UCSD-AML1 (cell line): Measurements from ENCODE around the gene MIAT.
"Not testable (repeated sequence)": the region's sequence is repeated elsewhere in the genome, so short reads cannot be mapped to it uniquely, and the experiment has no call there.

ENCODE experiments used
- DNase-seq: peaks from one replicate; lab custom pipeline; 2025; ENCODE audit not compliant: unreplicated experiment; lab: John Stamatoyannopoulos, UW

Gene MIAT

DNA sequence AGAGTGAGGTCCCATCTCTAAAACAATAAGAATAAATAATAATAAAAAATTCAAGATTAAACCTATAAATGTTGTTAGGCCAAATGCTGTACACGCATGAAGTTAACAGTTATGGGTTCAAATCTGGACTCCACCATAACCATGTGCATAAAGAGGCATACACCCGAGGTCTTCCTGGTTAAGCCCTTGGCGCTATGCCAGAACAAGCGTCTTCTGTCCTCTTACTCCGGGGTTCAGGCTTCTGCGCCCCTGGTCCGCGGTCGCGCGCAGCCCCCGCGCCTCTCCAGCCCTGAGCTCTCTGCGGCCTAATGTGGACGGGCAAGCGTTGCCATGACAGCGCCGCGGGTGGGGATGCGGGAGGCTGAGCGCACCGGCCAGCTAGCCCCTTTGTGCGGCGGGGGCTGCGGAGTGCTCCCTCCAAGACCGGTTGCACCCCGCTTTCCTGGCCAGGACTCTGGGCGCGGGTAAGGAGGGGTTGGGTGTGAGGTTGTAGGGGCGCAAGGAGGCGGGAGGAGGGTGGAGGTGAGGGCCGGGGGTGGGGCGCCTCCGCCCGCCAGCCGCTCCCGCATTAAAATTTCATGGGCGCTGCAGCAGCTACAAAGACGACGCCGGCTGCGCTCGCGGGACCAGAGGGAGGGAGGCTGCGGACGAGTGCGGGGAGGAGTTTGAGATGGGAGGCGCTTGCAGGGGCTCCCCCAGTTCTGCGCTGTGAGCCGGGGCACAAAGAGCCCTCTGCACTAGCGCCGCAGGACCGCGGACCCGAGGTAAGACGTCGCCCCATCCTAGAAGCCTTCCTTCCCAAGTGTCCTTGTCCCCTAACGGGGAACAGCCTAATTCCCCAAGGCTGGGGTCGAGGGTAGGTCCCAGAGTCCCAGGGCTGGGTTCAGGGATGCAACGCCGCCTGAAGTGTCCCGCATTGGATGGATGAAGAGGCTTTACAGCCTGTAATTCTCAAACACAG lies at the start of gene MIAT:
TSS of gene MIAT (plus strand) at position 698 of the 961 bp plus-strand sequence.
- no peak for DNase-seq

DNA sequence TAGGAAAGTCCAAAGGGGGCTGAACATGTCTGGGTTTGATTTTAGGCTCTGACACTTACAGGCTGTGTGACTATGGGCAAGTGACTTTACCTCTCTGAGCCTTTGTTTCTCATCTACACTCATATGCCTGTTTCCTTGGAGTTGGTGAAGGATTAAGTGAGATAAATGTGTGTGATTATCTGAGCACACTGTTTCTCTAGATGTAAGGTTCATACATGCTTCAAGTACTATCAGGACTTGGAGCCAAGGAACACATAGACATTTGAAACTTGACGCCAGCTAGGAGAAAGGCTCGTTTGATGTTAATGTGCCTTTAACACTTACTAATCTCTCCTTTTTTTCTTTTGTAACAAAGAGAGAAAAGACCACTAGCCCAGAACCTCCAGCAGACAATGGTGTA lies 49.3 kb upstream of the MIAT start:
- no peak for DNase-seq

DNA sequence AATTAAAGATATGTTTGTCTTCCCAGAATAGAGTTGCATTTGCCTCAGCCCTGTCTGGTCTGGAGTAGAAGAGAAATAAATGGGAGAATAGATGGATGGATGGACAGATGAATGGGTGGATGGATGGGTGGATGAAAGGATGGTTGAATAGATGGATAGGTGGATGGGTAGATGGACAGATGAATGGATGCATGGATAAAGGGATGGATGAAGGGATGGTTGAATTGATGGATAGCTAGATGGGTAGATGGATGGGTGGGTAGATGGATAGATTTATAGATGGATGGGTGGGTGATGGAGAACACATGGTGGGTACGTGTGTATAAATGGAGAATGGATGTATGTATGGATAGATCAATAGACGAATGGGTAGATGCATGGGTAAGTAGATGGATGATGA lies 48.1 kb upstream of the MIAT start:
- DNase-seq = no peak

DNA sequence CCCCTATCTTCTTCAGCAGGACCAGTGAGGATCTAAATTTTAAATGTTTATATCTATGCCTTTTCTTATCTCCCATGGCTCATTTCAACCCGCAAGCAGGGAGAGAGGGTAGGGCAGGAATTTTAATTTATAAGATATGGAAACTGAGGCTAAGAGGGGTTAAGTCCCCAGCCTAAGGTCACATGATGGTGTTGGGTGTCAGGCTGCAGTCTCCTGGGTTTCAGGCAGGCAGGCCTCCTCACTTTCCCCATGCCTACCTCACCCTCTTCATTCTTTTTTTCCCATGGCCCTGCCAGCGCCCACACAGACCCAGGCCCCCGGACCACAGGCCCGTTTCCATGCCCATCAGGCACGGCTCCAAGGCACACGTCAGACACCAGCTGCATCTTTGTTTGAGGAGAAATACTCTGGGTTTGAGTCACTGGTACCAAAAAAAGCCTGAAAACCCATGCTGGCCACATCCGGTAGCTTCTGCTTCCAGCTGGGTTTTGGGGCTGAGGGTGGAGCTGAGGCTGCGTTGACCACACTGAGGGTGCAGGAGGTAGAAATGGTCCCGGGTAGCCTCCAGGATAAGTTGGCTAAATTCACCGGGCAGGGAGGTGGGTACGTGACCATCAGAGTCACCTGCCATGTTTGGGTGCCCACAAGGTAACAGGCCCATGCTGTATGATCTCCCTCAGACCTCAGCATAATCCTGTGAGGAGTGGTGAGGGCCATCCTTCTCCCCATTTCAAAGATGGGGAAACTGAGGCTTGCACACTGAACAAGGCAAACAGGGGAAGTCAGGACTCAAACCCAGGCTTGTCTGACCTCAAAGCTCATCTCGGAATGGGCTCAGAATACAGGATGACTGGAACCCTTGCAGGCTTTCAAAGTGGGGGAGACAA lies 47.1 kb upstream of the MIAT start:
- DNase-seq = peak; percentile 39

DNA sequence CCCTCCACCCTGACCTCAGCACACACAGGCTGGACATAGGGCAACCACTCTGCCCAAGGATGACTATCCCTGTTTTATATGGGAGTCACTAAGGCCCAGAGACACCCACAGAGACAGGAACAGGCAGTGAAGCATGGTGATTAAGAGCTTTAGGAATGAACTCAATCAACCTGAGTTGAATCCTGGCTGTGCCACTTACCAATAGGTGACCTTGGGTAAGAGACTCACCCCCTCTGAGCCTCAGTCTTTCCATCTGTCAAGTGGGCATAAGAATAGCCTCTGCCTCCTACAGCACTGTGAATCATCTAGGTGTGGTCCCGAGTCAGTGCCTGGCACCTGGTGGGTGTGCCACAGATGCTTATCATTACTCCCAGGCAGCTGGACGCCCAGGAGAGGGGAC lies 46.4 kb upstream of the MIAT start:
- no peak for DNase-seq

DNA sequence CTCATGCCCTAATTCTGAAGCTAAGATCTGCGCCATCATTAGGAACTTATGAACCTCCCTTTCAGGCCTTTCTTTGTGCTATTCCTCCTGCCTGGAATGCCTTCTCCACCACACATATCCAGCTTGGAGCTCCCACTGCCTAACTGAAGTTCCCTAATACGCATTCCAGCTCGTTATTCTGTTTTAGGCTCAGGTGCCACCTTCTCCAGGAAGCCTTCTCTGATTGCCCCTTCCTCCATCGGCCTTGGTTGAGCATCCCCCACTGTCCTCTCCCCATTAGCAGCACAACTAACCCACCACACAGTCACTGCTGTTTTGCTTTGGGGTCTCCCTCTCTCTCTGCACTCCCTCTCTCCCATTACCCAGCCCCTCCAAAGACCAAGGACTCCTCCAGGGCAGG lies 44.7 kb upstream of the MIAT start:
- DNase-seq = no peak

DNA sequence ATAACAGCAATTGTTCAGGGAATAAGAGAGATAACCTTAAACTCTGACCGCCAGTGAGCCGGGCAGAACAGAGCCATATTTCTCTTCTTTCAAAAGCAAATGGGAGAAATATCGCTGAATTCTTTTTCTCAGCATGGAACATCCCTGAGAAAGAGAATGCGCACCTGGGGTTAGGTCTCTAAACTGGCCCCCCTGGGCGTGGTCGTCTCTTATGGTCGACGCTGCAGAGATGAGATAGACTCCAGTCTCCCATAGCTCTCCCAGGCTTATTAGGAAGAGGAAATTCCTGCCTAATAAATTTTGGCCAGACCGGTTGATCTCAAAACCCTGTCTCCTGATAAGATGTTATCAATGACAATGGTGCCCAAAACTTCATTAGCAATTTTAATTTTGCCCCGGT lies 43.6 kb upstream of the MIAT start:
- not testable (repeated sequence) for DNase-seq

DNA sequence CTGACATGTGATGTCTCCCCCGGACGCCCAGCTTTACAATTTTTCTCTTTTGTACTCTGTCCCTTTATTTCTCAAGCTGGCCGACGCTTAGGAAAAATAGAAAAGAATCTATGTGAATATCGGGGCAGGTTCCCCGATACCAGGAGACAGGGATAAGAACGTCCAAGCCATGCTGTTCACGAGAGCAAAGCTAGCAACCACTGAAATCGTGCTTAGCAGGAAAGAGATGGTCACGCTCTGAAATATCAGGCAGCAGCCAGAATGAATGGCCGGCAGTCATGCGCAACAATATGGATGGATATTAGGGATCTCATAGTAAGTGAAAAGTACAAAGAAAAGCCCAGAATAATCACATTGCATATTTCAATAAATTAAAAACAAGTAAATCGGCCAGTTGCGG lies 43.1 kb upstream of the MIAT start:
- no peak for DNase-seq

DNA sequence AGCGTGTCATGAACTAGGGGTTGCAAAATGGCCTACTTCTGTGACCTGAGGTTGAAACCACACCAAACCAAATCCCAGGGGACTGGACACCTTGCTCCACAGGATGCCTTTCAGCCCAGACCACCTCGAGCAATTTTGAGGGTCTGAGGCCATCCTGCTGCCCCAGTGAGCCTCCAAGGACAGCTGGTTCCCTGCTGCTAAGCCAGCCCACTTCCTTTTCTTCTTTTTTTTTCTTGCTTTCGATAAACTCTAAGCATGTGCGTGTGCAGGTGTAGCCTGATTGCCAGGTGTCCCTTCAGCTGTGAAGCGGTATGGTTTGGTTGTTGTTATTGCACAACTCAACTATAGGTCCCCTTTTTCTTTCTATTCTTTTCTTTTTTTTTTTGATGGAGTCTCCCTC lies 42.2 kb upstream of the MIAT start:
- no peak for DNase-seq

DNA sequence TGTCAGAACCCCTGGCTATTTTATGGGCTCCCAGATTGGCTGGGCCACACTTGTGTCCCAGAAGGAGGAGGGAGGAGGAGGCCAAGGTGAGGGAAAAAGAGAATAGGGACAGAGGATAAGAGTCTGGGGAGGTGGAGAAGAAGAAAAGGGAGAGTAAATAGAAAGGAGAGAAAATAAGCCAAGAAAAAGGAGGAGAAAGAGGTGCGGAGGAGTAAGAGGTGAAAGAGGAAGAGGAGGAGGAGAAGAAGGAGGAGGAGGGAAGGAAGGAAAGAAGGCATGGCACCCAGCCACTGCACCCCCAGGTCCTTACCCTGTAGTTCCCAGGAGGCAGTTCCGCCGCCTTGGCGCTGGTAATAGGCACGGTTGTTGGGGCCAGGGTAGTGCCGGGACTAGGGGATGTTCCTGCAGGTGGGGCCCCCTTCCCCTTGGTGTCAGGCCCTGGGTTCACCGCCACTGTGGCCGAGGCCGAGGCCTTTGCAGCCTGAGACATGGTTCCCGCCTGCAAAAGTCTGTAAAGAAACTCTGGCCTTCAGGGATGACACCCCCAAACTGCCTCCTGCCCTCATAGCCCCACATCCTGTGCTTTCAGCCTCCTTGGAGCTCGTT lies 41.5 kb upstream of the MIAT start:
- no peak for DNase-seq

DNA sequence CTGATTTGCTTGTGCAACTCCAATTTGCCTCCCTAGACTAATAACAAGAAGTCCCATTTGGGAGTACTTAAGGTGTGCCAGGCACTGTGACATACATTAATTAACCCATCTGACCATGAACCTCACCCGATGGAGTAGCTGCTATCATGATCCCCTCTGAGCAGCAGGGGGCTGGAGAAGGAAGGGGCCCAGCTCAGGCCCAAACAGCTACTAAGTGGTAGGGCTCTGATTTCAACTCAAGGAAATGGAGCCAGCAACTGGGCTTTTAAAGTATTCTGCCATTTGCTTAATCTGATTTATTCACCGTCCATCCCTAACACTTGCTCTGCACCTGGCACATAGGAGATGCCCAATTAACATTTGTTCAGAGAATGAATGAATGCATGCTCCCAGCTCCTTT lies 40.7 kb upstream of the MIAT start:
- DNase-seq = no peak

DNA sequence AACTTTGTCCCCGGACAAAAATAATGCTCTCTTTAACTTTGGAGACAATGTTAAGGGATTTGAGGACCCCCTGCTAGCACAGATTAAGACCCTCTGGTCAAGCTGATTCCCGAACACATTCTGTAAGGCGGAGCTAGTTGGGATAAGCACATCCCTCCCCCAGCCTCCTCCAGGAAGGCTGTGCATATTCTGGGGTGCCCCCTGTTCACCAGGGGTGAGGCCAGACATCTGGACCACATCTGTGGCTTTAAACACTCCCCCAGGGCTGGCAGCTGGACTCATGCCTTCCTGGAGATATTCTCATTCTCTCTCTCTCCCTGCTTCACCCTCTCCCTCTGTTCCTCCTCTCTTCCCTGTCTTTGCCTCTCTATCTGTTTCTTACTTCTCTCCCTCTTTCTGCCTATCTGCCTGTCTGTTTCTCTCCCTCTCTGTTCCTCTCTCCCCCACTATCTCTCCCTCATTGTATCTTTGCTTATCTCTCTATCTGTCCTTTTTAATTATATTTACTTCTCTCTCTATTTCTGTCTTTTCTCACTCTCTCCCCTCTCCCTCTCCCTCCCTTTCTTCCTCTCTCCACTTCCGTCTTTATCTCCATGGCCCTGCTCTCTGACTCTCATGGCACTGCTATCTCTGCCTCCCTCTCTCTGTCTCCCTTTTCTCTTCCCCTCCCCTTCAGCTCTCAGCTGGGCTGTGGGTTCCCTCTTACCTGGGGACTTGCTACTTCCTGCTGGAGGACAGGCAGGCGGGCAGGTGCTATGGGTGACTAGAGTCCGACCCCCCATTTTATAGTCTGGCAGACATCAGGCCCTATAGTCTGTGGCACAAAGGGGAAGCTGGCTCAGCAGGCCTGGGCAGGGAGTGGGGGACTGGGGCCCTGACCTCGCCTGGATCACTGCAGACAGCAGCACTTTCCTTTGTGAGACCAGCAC lies 39.9 kb upstream of the MIAT start, which contains the start of gene CRYBB1:
TSS of gene CRYBB1 (minus strand) at position 757 of the 929 bp plus-strand sequence. CDS start 1,708 bp downstream, outside the sequence.
- DNase-seq = peak; percentile 63

DNA sequence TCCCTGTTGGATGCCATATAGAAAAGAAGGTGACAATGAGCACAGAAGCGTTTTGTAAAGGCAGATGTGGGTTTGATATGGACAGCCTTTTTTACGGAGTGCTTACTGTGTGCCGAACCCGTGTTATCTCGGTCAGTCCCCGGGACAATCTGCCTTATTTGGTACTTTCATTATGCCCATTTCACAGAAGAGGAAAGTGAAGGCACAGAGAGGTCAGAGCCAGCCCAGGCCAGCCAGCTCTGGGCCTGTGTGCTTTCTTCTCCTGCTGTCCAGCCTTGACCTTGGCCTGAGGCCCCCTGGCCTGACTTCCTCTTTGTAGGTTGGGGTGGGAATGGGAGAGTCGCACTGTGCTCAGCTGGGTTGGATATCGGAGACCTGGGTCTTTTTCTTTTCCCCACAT lies 38.9 kb upstream of the MIAT start:
- DNase-seq = no peak

DNA sequence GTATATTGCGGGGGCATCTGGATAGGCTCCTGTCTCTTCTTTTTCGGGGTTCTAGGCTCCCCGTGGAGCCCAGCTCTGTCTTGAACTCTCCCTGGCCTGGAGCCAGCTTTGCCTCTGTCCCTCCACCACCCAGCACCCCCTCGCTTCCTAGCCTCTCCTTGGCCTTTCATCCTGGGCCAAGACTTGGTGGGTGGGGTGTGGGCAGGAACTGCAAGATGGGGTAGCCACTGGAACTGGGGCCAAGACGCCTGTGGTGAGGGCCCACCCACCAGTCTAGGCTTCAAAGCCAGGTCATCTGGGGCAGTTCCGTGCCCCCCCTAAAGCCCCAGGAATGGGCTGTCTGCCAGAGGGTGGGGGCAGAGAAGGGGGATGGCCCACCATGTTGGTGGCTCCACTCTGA lies 37.9 kb upstream of the MIAT start:
- DNase-seq = no peak

DNA sequence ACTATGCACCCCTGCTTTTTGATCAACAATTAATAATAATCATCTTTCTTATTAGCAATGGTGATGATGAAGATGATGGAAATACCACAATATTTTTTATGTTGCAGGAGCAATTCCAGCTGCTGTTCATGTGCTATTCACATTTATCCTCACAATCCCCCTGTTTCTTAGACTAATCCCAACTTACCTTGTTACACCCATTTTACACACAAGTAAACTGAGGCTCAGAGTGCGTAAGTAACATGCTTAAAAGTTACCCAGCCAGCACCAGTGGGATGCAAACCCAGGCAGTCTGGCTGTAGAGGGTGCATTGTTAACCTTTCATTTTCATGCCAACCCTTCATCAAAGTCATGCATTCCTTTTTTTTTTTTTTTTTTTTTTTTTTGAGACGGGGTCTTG lies 37.2 kb upstream of the MIAT start:
- DNase-seq = no peak

DNA sequence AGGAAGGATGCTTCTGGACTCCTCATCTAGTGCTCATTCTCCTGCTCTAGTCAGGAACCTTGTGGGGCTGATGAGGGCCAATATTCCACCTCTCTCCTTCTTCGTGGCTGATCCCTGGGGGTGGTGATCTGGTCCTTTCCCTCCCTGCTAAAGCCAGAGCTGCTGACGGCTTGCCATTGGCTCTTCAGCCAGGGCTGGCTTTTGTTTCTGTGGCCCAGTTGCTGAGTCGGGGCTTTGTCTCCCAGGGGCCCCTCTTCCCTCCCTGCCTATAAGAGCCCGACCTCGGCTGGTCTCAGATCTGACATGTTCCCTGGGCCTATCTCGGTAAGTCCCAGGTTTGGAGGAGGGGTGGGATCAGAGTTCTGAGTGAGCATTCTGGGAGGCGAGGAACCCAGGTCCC lies 35.7 kb upstream of the MIAT start, which contains the start of gene CRYBA4:
TSS of gene CRYBA4 (plus strand) at position 301 of the 400 bp plus-strand sequence. CDS start 634 bp downstream, outside the sequence.
- DNase-seq = no peak

DNA sequence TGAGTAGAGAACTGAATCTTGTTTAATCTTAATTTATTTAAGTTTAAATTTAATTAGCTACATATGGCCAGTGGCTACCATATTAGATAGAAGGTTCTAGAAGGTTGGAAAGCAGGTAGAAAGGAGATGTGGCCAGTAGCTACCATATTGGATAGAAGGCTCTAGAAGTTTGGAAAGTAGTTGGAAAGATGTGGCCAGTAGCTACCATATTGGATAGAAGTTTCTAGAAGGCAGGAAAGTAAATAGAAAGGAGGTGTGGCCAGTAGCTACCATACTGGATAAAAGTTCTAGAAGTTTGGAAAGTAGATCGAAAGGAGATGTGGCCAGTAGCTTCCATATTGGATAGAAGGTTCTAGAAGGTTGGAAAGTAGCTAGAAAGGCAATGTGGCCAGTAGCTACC lies 33.4 kb upstream of the MIAT start:
- DNase-seq = no peak

DNA sequence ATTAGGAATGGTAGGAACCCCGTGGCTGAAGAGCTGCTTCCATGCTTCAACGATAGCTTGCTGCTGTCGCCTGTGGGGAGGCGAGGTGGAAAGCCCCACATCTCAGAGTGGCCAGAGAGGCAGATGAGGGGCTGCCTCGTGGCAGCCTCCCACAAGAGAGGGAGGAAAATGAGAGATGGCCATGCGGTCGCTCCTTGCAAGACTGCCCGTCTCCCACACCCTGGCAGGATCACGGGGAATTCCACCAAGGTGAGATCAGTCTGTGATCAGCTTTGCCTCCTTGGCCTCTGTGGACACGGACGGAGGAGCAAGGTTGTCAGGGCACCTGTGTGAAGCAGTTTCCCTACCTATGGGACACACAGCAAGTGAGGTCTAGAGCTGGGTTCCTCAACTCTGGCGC lies 32.6 kb upstream of the MIAT start:
- no peak for DNase-seq

DNA sequence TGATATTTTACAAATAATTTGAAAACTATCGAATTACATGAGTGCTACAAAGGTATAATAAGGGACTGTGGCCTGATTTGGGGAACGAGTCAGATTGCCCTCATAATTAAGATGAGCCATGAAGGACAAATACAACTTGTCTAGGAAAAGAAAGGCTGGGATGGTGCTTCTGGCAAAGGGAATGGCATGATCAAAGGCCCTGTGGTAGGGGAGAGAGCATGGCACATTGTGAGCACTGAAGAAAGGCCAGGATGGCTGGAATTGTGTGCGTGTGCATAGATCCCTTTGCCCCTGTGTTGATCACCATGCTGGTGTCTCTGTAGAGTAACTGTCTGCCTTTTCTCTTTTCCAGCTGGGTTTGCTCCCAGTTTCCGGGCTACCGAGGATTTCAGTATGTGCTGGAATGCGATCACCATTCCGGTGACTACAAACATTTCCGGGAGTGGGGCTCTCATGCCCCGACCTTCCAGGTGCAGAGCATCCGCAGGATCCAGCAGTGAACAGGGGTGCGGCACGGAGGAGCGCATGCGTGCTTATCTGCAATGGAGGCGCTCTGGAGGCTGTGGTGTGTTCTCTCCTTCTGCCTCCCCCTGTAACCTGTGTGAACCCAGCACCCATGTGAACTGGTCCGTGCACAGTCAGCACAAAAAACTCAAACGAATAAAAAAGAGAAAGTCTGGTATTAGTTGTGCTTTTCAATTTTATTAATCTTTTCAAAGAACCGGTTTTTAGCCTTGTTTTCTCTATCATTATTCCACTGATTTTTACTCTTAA lies 27.2 kb upstream of the MIAT start:
- DNase-seq = no peak
